ENCODE measurements around the gene PHLDB3. TPM values are rescaled to one million over a fixed set of nuclear protein-coding genes. Genes with fewer than 3 reads are reported as not detected.

The PHLDB3 gene
- total RNA-seq: 20.3 and 23.4 TPM in 2 replicates
- long read RNA-seq, partial matches to known transcripts: 0 of 3 reads
- long read RNA-seq, other reads (novel, unspliced or antisense): 3 of 3 reads

- Mint-ChIP-seq H3K4me1 (ENCODE audit: low read depth) (peaks cover 15% of the 10 kb centered on the region), H3K27ac (peak within 1 kb of the TSS; percentile 95), H3K36me3 (ENCODE audit: insufficient read depth) (peaks cover 15% of the 10 kb centered on the region), H3K4me3 (ENCODE audit: low read depth) (peak within 1 kb of the TSS; percentile 82), H3K9me3 (ENCODE audit: low read depth) (no peaks in the 10 kb centered on the region), H3K27me3 (peaks cover 10% of the 10 kb centered on the region)
- DNase-seq (ENCODE audit: low spot score, unreplicated experiment): peak; percentile 27
- no peak for TF ChIP-seq CTCF (IDR thresholded peaks at IDR 0.05; ENCODE audit: unreplicated experiment)
Observed at GRCh38 chr19:43504426-43505185, at the start of gene PHLDB3. PHLDB3 (minus strand) TSS chr19:43504746; CDS start chr19:43504118, 628 bp downstream.

- DNase-seq (ENCODE audit: low spot score, unreplicated experiment): no peak
- H3K27ac Mint-ChIP-seq: no peak overlapping the region
- no peak overlapping the region for H3K4me3 Mint-ChIP-seq (ENCODE audit: low read depth)
- H3K4me1 Mint-ChIP-seq (ENCODE audit: low read depth): no peaks in the 10 kb centered on the region
- H3K27me3 Mint-ChIP-seq: no peaks in the 10 kb centered on the region
- peaks cover 24% of the 10 kb centered on the region for H3K36me3 Mint-ChIP-seq (ENCODE audit: insufficient read depth)
- no peaks in the 10 kb centered on the region for H3K9me3 Mint-ChIP-seq (ENCODE audit: low read depth)
- no peak for TF ChIP-seq CTCF (IDR thresholded peaks at IDR 0.05; ENCODE audit: unreplicated experiment)
Observed at GRCh38 chr19:43553656-43554055, 49.1 kb upstream of the PHLDB3 start.

- Mint-ChIP-seq H3K4me3 (ENCODE audit: low read depth) (no peak overlapping the region), H3K36me3 (ENCODE audit: insufficient read depth) (peaks cover 26% of the 10 kb centered on the region), H3K4me1 (ENCODE audit: low read depth) (no peaks in the 10 kb centered on the region), H3K27ac (no peak overlapping the region), H3K27me3 (no peaks in the 10 kb centered on the region), H3K9me3 (ENCODE audit: low read depth) (no peaks in the 10 kb centered on the region)
- DNase-seq (ENCODE audit: low spot score, unreplicated experiment): no peak
- TF ChIP-seq CTCF (IDR thresholded peaks at IDR 0.05; ENCODE audit: unreplicated experiment): no peak
Observed at GRCh38 chr19:43552616-43553015, 48.1 kb upstream of the PHLDB3 start.

- Mint-ChIP-seq H3K27ac (no peak overlapping the region), H3K36me3 (ENCODE audit: insufficient read depth) (peaks cover 28% of the 10 kb centered on the region), H3K27me3 (no peaks in the 10 kb centered on the region), H3K4me3 (ENCODE audit: low read depth) (no peak overlapping the region), H3K4me1 (ENCODE audit: low read depth) (no peaks in the 10 kb centered on the region), H3K9me3 (ENCODE audit: low read depth) (no peaks in the 10 kb centered on the region)
- no peak for TF ChIP-seq CTCF (IDR thresholded peaks at IDR 0.05; ENCODE audit: unreplicated experiment)
- DNase-seq (ENCODE audit: low spot score, unreplicated experiment): no peak
Observed at GRCh38 chr19:43552198-43552450, 47.6 kb upstream of the PHLDB3 start.

- no peak for DNase-seq (ENCODE audit: low spot score, unreplicated experiment)
- Mint-ChIP-seq H3K27ac (no peak overlapping the region), H3K4me3 (ENCODE audit: low read depth) (no peak overlapping the region), H3K27me3 (no peaks in the 10 kb centered on the region), H3K9me3 (ENCODE audit: low read depth) (no peaks in the 10 kb centered on the region), H3K36me3 (ENCODE audit: insufficient read depth) (peaks cover 28% of the 10 kb centered on the region), H3K4me1 (ENCODE audit: low read depth) (no peaks in the 10 kb centered on the region)
- TF ChIP-seq CTCF (IDR thresholded peaks at IDR 0.05; ENCODE audit: unreplicated experiment): no peak
Observed at GRCh38 chr19:43551399-43552197, 47.1 kb upstream of the PHLDB3 start.

Data from progenitor cell of endocrine pancreas (in vitro differentiated cells).